Measurements from ENCODE around the gene HSD3B2.

Gene HSD3B2

GRCh38 chr1:119404736-119405135, 10.2 kb upstream of the HSD3B2 start:
- no peak for DNase-seq

GRCh38 chr1:119409731-119410130, 5.2 kb upstream of the HSD3B2 start:
- DNase-seq: no peak

- DNase-seq: no peak
Observed at GRCh38 chr1:119410961-119411360, 4.0 kb upstream of the HSD3B2 start.

GRCh38 chr1:119416006-119416640, 1.2 kb downstream of the HSD3B2 start:
- no peak for DNase-seq

- no peak for DNase-seq
Observed at GRCh38 chr1:119419109-119419508, 4.2 kb downstream of the HSD3B2 start.

GRCh38 chr1:119420638-119421037, 5.7 kb downstream of the HSD3B2 start:
- no peak for DNase-seq

GRCh38 chr1:119422631-119423030, 7.7 kb downstream of the HSD3B2 start:
- no peak for DNase-seq

- DNase-seq: no peak
Observed at GRCh38 chr1:119428991-119429390, 14.0 kb downstream of the HSD3B2 start.

- no peak for DNase-seq
Observed at GRCh38 chr1:119429687-119430086, 14.7 kb downstream of the HSD3B2 start.

- DNase-seq: no peak
Observed at GRCh38 chr1:119430486-119430885, 15.5 kb downstream of the HSD3B2 start.

- no peak for DNase-seq
Observed at GRCh38 chr1:119431836-119432235, 16.9 kb downstream of the HSD3B2 start.

- no peak for DNase-seq
Observed at GRCh38 chr1:119435052-119435451, 20.1 kb downstream of the HSD3B2 start.

GRCh38 chr1:119438761-119439160, 23.8 kb downstream of the HSD3B2 start:
- DNase-seq: no peak

- DNase-seq: no peak
Observed at GRCh38 chr1:119440721-119441307, 25.9 kb downstream of the HSD3B2 start.

GRCh38 chr1:119442756-119443155, 27.8 kb downstream of the HSD3B2 start:
- no peak for DNase-seq

GRCh38 chr1:119446321-119446720, 31.4 kb downstream of the HSD3B2 start:
- no peak for DNase-seq

GRCh38 chr1:119447344-119448126, 32.6 kb downstream of the HSD3B2 start:
- DNase-seq: no peak

- no peak for DNase-seq
Observed at GRCh38 chr1:119448127-119448511, 33.2 kb downstream of the HSD3B2 start.

GRCh38 chr1:119449971-119450370, 35.0 kb downstream of the HSD3B2 start:
- no peak for DNase-seq

- no peak for DNase-seq
Observed at GRCh38 chr1:119451158-119451557, 36.2 kb downstream of the HSD3B2 start.

GRCh38 chr1:119452091-119452490, 37.1 kb downstream of the HSD3B2 start:
- no peak for DNase-seq

GRCh38 chr1:119453021-119453420, 38.1 kb downstream of the HSD3B2 start:
- no peak for DNase-seq

- DNase-seq: no peak
Observed at GRCh38 chr1:119462964-119463363, 48.0 kb downstream of the HSD3B2 start.

GRCh38 chr1:119463569-119463968, 48.6 kb downstream of the HSD3B2 start:
- DNase-seq: no peak
